ENCODE results near the gene SEMA4D. TPM values are rescaled to one million over a fixed set of nuclear protein-coding genes. Genes with fewer than 3 reads are reported as not detected.

SEMA4D gene, protein sequence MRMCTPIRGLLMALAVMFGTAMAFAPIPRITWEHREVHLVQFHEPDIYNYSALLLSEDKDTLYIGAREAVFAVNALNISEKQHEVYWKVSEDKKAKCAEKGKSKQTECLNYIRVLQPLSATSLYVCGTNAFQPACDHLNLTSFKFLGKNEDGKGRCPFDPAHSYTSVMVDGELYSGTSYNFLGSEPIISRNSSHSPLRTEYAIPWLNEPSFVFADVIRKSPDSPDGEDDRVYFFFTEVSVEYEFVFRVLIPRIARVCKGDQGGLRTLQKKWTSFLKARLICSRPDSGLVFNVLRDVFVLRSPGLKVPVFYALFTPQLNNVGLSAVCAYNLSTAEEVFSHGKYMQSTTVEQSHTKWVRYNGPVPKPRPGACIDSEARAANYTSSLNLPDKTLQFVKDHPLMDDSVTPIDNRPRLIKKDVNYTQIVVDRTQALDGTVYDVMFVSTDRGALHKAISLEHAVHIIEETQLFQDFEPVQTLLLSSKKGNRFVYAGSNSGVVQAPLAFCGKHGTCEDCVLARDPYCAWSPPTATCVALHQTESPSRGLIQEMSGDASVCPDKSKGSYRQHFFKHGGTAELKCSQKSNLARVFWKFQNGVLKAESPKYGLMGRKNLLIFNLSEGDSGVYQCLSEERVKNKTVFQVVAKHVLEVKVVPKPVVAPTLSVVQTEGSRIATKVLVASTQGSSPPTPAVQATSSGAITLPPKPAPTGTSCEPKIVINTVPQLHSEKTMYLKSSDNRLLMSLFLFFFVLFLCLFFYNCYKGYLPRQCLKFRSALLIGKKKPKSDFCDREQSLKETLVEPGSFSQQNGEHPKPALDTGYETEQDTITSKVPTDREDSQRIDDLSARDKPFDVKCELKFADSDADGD
- total RNA-seq = 5.0 and 24.0 TPM in 2 replicates

GRCh38 chr9:89497978-89498851, at the start of gene SEMA4D:
SEMA4D (minus strand) TSS chr9:89498113; CDS start chr9:89405456, 92,657 bp downstream.

GRCh38 chr9:89318123-89319014, 179.5 kb downstream of the SEMA4D start, which contains the start of gene SECISBP2:
SECISBP2 (plus strand) TSS chr9:89318500; CDS start chr9:89318577, 77 bp downstream.

Other genes starting within 250 kb of the SEMA4D start
- gene CKS2, start 186.9 kb downstream of the SEMA4D start, total RNA-seq = 198 and 319 TPM in 2 replicates
- gene SECISBP2, start 179.6 kb downstream of the SEMA4D start, total RNA-seq = 18.5 and 19.6 TPM in 2 replicates
- gene GADD45G, start 106.9 kb upstream of the SEMA4D start, total RNA-seq = 0.61 and 0.65 TPM in 2 replicates

Measured in epithelial cell of umbilical artery (primary cell).